ENCODE data around the gene OR8J1. TPM values are rescaled to one million over a fixed set of nuclear protein-coding genes. Genes with fewer than 3 reads are reported as not detected.

The OR8J1 gene
- total and polyA plus RNA-seq, 2 of the 8 experiments (the other 6 are each of a cell fraction or from before 2014, with no cell fraction given): not detected

DNA sequence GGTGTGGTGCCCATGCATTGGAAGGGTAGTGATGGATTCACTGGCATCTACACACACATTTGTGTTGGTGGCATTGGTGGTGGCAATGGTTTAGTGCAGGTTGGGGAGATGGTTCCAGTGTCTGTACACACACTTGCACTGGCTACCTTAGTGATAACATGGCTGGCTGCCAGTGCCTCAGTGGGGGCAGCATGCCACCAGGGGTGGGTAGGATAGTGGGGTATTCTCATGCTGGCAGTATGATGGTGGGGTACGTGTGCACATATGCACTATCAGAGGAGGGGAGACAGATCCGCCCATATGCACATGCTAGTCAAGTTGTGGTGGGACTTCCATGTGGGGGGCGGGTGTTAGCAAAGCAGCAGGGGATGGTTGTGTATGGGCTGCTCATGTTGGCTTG, 46.3 kb upstream of the OR8J1 start:
- no peak overlapping the region for H3K14ac ChIP-seq (ENCODE audit: insufficient read length)
- DNase-seq (ENCODE audit: low read depth in 1 of 2, low spot score in 2 of 2) (no peak), FAIRE-seq (no peak)
- no peak overlapping the region for H2BK12ac ChIP-seq (ENCODE audit: low read depth, low read length)
- H3K36me3 ChIP-seq (ENCODE audit: control insufficient read depth in 2 of 4, insufficient read depth in 4 of 4, low read length in 3 of 4): no peaks in the 10 kb centered on the region; a peak in 1 of 8 replicates
- H3K23me2 ChIP-seq (ENCODE audit: low read depth, low read length): no peaks in the 10 kb centered on the region
- no peak overlapping the region for H2BK20ac ChIP-seq (ENCODE audit: low read length)
- POLR2A ChIA-PET (ENCODE audit: partially characterized antibody): no interaction called here
- H3K23ac ChIP-seq (ENCODE audit: insufficient read length): no peak overlapping the region
- 0 out of 7 replicates have a peak, but pooled peaks cover 0 to 2% (median 0%) of the 10 kb centered on the region in 4 experiments for H3K27me3 ChIP-seq (replicated peaks in 1 of 4; ENCODE audit: control insufficient read depth in 3 of 4, extremely low read depth in 1 of 4, insufficient read depth in 3 of 4, low read length in 3 of 4)
- H2AK5ac ChIP-seq (ENCODE audit: low read depth, low read length): no peak overlapping the region
- H3K18ac ChIP-seq (ENCODE audit: extremely low read depth, low read length): no peak overlapping the region
- no peaks in the 10 kb centered on the region for H4K20me1 ChIP-seq (replicated peaks in 1 of 2; ENCODE audit: control insufficient read depth in 1 of 2, insufficient read depth in 2 of 2, low read length in 2 of 2)
- no peak overlapping the region for H3K4me3 ChIP-seq (ENCODE audit: extremely low read depth in 1 of 4, insufficient read depth in 2 of 4, low read depth in 3 of 4, low read length in 4 of 4)
- no peak overlapping the region for H2BK5ac ChIP-seq (ENCODE audit: low read depth, low read length)
- H4K5ac ChIP-seq (ENCODE audit: insufficient read length, low read depth, low read length): no peak overlapping the region
- H3K27ac ChIP-seq (ENCODE audit: low read depth, low read length): no peak overlapping the region
- H3K4me1 ChIP-seq (replicated peaks in 1 of 4; ENCODE audit: control insufficient read depth in 3 of 4, insufficient read depth in 4 of 4, low read length in 3 of 4): no peaks in the 10 kb centered on the region
- H4K8ac ChIP-seq (ENCODE audit: extremely low read depth, insufficient read depth, low read length): no peak overlapping the region
- H3K56ac ChIP-seq (replicated peaks; ENCODE audit: insufficient read length, low read depth, low read length): no peak overlapping the region
- no peaks in the 10 kb centered on the region for H3K79me1 ChIP-seq (ENCODE audit: low read depth, low read length)
- H3K79me2 ChIP-seq (ENCODE audit: control insufficient read depth in 1 of 2, insufficient read depth in 2 of 2, low read length in 2 of 2): no peaks in the 10 kb centered on the region
- WGBS, 2 experiments (ENCODE audit: extremely low coverage in 1 of 2, insufficient coverage in 1 of 2, insufficient read length in 1 of 2, insufficient replicate concordance in 2 of 2, low coverage in 1 of 2, low lambda C conversion rate in 2 of 2, missing lambda C conversion rate in 1 of 2): 93% methylated on average over 3 of the region's 3 CpGs; no CpG with 5 or more reads in 1 of the 2 experiments
- no peak overlapping the region for H2AFZ ChIP-seq (ENCODE audit: low read length)
- TF ChIP-seq EGR1 (IDR thresholded peaks at IDR 0.05; ENCODE audit: borderline replicate concordance, low read depth, low read length) (no peak), JUND (IDR thresholded peaks at IDR 0.05; ENCODE audit: low read length) (no peak), POLR2AphosphoS5 (IDR thresholded peaks at IDR 0.05; ENCODE audit: low read depth, low read length) (no peak), POLR2A (IDR thresholded peaks at IDR 0.05; ENCODE audit: control extremely low read depth in 1 of 2, low read depth in 2 of 2, low read length in 2 of 2) (no peak), TAF7 (optimal IDR thresholded peaks at IDR 0.05; ENCODE audit: borderline replicate concordance, low read depth, low read length) (no peak)
- H3K4ac ChIP-seq (replicated peaks; ENCODE audit: insufficient read length, low read depth, low read length): no peak overlapping the region
- H4K91ac ChIP-seq (replicated peaks; ENCODE audit: insufficient read length, low read length): no peak overlapping the region
- no peak overlapping the region for H2BK15ac ChIP-seq (ENCODE audit: low read length)
- no peak overlapping the region for H3K9ac ChIP-seq (replicated peaks in 1 of 4; ENCODE audit: extremely low read depth in 1 of 4, low read depth in 3 of 4, low read length in 3 of 4)
- CTCF ChIA-PET (ENCODE audit: partially characterized antibody): interaction anchor here (0.6 to 0.7 kb wide), 2 partner anchors 61 to 132 kb away, joined by 3 to 5 read pairs; partner anchors contain the start of gene OR5J2
- no peak overlapping the region for H3K4me2 ChIP-seq (ENCODE audit: insufficient read depth in 1 of 2, low read depth in 2 of 2, low read length in 2 of 2)
- H3K9me3 ChIP-seq (ENCODE audit: insufficient read depth in 2 of 2, low read depth in 1 of 2, low read length in 1 of 2): no peaks in the 10 kb centered on the region
- no peak overlapping the region for H2BK120ac ChIP-seq (replicated peaks; ENCODE audit: low read depth, low read length)

Measured in H1 (cell line).